Endothelial cell of umbilical vein (primary cell): Measurements from ENCODE around the gene PANX2. TPM values are rescaled to one million over a fixed set of nuclear protein-coding genes. Genes with fewer than 3 reads are reported as not detected.

ENCODE experiments used
- BruUV-seq: library from RNA; stranded (reverse); fragments of 400-500 nt; replicated peaks from 2 replicates; lab custom pipeline; 2021; lab: Mats Ljungman, UMichigan
- CTCF ChIA-PET: fragments of 300-600, 350-600 bp; sonication (Branson Sonifier 250); formaldehyde crosslinking; loops from one replicate; lab custom pipeline; 2021; ENCODE audit warnings: antibody characterized with exemption, inconsistent platforms; lab: Charles Lee
- POLR2A ChIA-PET: fragments of 300-600, 350-600 bp; sonication (Branson Sonifier 250); formaldehyde crosslinking; loops from one replicate; lab custom pipeline; 2021; ENCODE audit warnings: antibody characterized with exemption, inconsistent platforms; lab: Charles Lee
- DNase-seq: peaks from one replicate; pipeline ENCODE4 v3.0.0-alpha.2; 2011; ENCODE audit warnings: low read depth, low spot score
- FAIRE-seq: peaks from 2 replicates; lab custom pipeline; 2011; peaks lifted over from hg19 to GRCh38; lab: Jason Lieb, UNC
- H2AFZ ChIP-seq: 2 replicates; pipeline ENCODE4 v1.6.0; 2012; ENCODE audit warnings: low read depth, low read length, control low read depth, inconsistent platforms
- H3K27ac ChIP-seq: 2 replicates; pipeline ENCODE4 v1.5.1; 2011; ENCODE audit warnings: low read depth, mild to moderate bottlenecking, control low read depth, low read length, moderate library complexity; ENCODE audit not compliant: insufficient read depth
- H3K27me3 ChIP-seq, 2 experiments: 2 replicates each; pipeline versions ENCODE4 v1.6.0 to v1.6.1; 2011; ENCODE audit warnings: low read length in 2 of 2, mixed read lengths in 1 of 2; ENCODE audit not compliant: control insufficient read depth in 2 of 2, insufficient read depth in 2 of 2
- H3K36me3 ChIP-seq, 2 experiments: 2 replicates in 1 of 2; 3 replicates in 1 of 2; pipeline ENCODE4 v1.5.1; 2011; ENCODE audit warnings: low read length in 2 of 2, mild to moderate bottlenecking in 1 of 2, moderate library complexity in 1 of 2; ENCODE audit not compliant: control insufficient read depth in 2 of 2, insufficient read depth in 2 of 2; ENCODE audit errors: extremely low read depth in 1 of 2
- H3K4me1 ChIP-seq: 3 replicates; pipeline ENCODE4 v1.5.1; 2011; ENCODE audit warnings: mild to moderate bottlenecking, low read length; ENCODE audit not compliant: control insufficient read depth, insufficient read depth; ENCODE audit errors: extremely low read depth
- H3K4me2 ChIP-seq: 2 replicates; pipeline ENCODE4 v1.6.1; 2011; ENCODE audit warnings: low read length, control low read depth, mixed read lengths; ENCODE audit not compliant: insufficient read depth
- H3K4me3 ChIP-seq, 3 experiments: fragments of 200-600 bp in 1 of 3; sonication (generic), shearing (Covaris generic) in 1 of 3; replicated peaks in 1 of 3; 2 replicates each; pipeline ENCODE4 v1.5.1; 2011 to 2016; ENCODE audit warnings: control low read depth in 3 of 3, low read length in 3 of 3, mild to moderate bottlenecking in 2 of 3, inconsistent platforms in 1 of 3, low read depth in 1 of 3, moderate library complexity in 1 of 3; ENCODE audit not compliant: insufficient read depth in 1 of 3
- H3K79me2 ChIP-seq: 2 replicates; pipeline ENCODE4 v1.6.0; 2012; ENCODE audit warnings: low read length, inconsistent platforms; ENCODE audit not compliant: control insufficient read depth, insufficient read depth
- H3K9ac ChIP-seq: replicated peaks from 2 replicates; pipeline ENCODE3; 2011; ENCODE audit warnings: low read length, control low read depth; ENCODE audit not compliant: insufficient read depth; ENCODE audit errors: extremely low read depth
- H3K9me1 ChIP-seq: replicated peaks from 3 replicates; pipeline ENCODE4 v1.6.0; 2011; ENCODE audit warnings: mild to moderate bottlenecking, low read length; ENCODE audit not compliant: control insufficient read depth, insufficient read depth; ENCODE audit errors: extremely low read depth
- H3K9me3 ChIP-seq: replicated peaks from 2 replicates; pipeline ENCODE4 v1.5.1; 2012; ENCODE audit warnings: low read length, inconsistent platforms; ENCODE audit not compliant: control insufficient read depth, insufficient read depth
- H4K20me1 ChIP-seq: replicated peaks from 2 replicates; pipeline ENCODE3; 2011; ENCODE audit warnings: mild to moderate bottlenecking, low read length; ENCODE audit not compliant: control insufficient read depth, insufficient read depth; ENCODE audit errors: extremely low read depth
- EZH2 ChIP-seq: IDR thresholded peaks from 2 replicates; pipeline ENCODE4 v1.6.1; 2012; ENCODE audit warnings: borderline replicate concordance, low read depth, mild to moderate bottlenecking, moderate library complexity, low read length, inconsistent platforms; ENCODE audit not compliant: severe bottlenecking
- GATA2 ChIP-seq: IDR thresholded peaks from 2 replicates; pipeline ENCODE4 v1.7.0; 2011; ENCODE audit warnings: low read depth, mild to moderate bottlenecking, moderate library complexity, mixed read lengths, low read length; ENCODE audit not compliant: insufficient read length, insufficient read depth
- JUN ChIP-seq: IDR thresholded peaks from 2 replicates; pipeline ENCODE4 v1.6.1; 2011; ENCODE audit warnings: borderline replicate concordance, low read depth; ENCODE audit not compliant: insufficient read length, insufficient read depth
- MYC ChIP-seq: IDR thresholded peaks from one replicate; pipeline ENCODE4 v1.6.1; 2011; ENCODE audit warnings: mild to moderate bottlenecking, low read depth, low read length
- dilution Hi-C: fragments of 300-500 bp; cut with MboI; formaldehyde crosslinking; loops from one replicate; pipeline ENCODE4 v1.15.0; 2019; ENCODE audit warnings: low sequenced_read_pairs; ENCODE audit not compliant: extremely low pct_ligation_motif_present
- intact Hi-C: fragments of 100-400 bp; cut with micrococcal nuclease; formaldehyde crosslinking; loops from one replicate; pipeline ENCODE4 v1.10.0; 2022
- polyA plus RNA-seq, 4 experiments: library from polyadenylated mRNA; depleted of rRNA in 3 of 4; stranded (reverse) in 3 of 4; unstranded in 1 of 4; fragments of >200 nt; gene quantifications; 2 replicates each; pipeline versions ENCODE4 v1.2.1 to v1.2.3, GENCODE V29; 2011 to 2012; ENCODE audit warnings: missing spikeins in 1 of 4
- total RNA-seq: library from RNA; stranded (reverse); gene quantifications from 2 replicates; pipeline ENCODE4 v1.2.3, GENCODE V29; 2021

PANX2 gene
- total and polyA plus RNA-seq, 2 donors (not counting 3 experiments of a cell fraction or from before 2014, with no cell fraction given) = 2.5 to 5.1 TPM

- Histone ChIP-seq H3K27ac (no peak overlapping the region), H3K79me2 (no peaks in the 10 kb centered on the region), H2AFZ (no peak overlapping the region), H3K27me3 (no peaks in the 10 kb centered on the region), H3K4me1 (no peaks in the 10 kb centered on the region), H4K20me1 (no peaks in the 10 kb centered on the region), H3K4me2 (no peak overlapping the region), H3K4me3 (no peak overlapping the region), H3K36me3 (peaks cover 17 to 28% of the 10 kb centered on the region in 2 experiments), H3K9ac (no peak overlapping the region), H3K9me1 (no peaks in the 10 kb centered on the region), H3K9me3 (no peaks in the 10 kb centered on the region)
- FAIRE-seq (no peak), DNase-seq (no peak)
- ChIA-PET POLR2A (no interaction called here), CTCF (interaction anchor here (1.3 to 2.9 kb wide), 2 partner anchors 25 to 112 kb away, joined by 3 to 9 read pairs; no protein-coding TSS in a partner anchor)
- no peak for TF ChIP-seq MYC
- TF ChIP-seq JUN = no peak
- TF ChIP-seq GATA2 = no peak
- no peak for TF ChIP-seq EZH2
- intact Hi-C loops = no loop called here
- no TSS peak for BruUV-seq
- dilution Hi-C loops = no loop called here
These were observed 27.4 kb upstream of the PANX2 start for GRCh38 chr22:50143096-50143495.

GRCh38 chr22:50144005-50144614 is 26.4 kb upstream of the PANX2 start:
- ChIA-PET POLR2A (no interaction called here), CTCF (no interaction called here)
- DNase-seq (no peak), FAIRE-seq (no peak)
- H3K9me1 ChIP-seq = no peaks in the 10 kb centered on the region
- no peaks in the 10 kb centered on the region for H4K20me1 ChIP-seq
- dilution Hi-C loops = no loop called here
- H2AFZ ChIP-seq = no peak overlapping the region
- H3K4me1 ChIP-seq = no peaks in the 10 kb centered on the region
- no peak overlapping the region for H3K4me2 ChIP-seq
- H3K27me3 ChIP-seq = no peaks in the 10 kb centered on the region
- BruUV-seq = no TSS peak
- H3K79me2 ChIP-seq = no peaks in the 10 kb centered on the region
- no peak overlapping the region for H3K9ac ChIP-seq
- intact Hi-C loops = no loop called here
- H3K27ac ChIP-seq = no peak overlapping the region
- no peaks in the 10 kb centered on the region for H3K9me3 ChIP-seq
- no peak for TF ChIP-seq GATA2
- H3K4me3 ChIP-seq = no peak overlapping the region
- H3K36me3 ChIP-seq = peaks cover 15 to 28% of the 10 kb centered on the region in 2 experiments
